Skin epidermis (tissue), 12 donors: Measurements from ENCODE around the gene JSRP1.

ENCODE experiments used
- H3K27ac ChIP-seq, 21 experiments: fragments of 200-600 bp; sonication (generic) in 11 of 21; one replicate each; pipeline ENCODE4 v1.5.0; 2020; ENCODE audit warnings: mild to moderate bottlenecking in 3 of 21, inconsistent platforms in 2 of 21, moderate library complexity in 2 of 21
- H3K4me3 ChIP-seq, 7 experiments: fragments of 200-600 bp; sonication (generic) in 2 of 7; one replicate each; pipeline ENCODE4 v1.5.0; 2020; ENCODE audit warnings: inconsistent platforms in 2 of 7, mild to moderate bottlenecking in 2 of 7, moderate library complexity in 1 of 7

Gene JSRP1

DNA sequence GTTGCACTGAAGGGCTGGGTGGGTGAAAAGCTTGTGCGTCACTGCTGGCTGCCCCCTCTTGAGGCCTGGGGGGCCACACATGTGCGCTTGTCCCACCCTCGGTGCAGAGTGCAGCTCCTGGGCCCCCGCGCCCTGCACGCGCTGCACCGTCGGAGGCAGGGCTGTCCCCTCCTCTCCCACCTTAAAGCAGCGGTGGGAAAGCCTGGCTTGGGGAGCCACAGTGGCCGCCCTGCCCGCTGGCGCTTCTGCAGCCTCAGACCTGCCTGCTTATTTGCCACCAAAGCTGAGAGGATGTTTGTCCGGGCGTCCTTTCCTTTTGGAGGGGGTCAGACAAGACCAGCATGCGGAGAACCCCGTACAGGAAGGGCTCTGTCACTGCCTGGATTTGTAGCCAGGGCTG is 46.8 kb downstream of the JSRP1 start:
- peak overlapping the region in 3 of 21 experiments; percentile 40 to 66 (median 56) for H3K27ac ChIP-seq
- H3K4me3 ChIP-seq = no peak overlapping the region

DNA sequence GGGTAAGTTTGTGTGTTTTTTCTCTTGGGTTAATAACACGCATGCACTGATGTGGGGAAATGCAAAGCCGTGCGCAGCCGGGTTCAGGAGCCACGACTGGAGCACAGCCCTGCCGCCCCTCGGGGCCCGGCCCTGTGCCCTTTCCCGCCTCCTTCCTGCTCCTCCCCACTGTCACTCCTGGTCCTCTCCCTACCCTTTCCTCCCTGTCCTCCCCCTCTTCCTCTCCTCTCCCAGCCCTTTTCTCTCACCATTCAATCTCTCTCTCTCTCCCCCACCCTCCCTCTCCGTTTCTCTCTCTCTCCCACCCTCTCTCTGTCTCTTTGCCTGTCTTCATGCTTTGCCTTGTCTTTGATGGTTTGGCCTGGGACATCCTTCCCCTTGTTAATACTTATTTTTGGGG is 47.2 kb downstream of the JSRP1 start:
- Histone ChIP-seq H3K27ac (peak overlapping the region in 8 of 21 experiments; percentile 5 to 67 (median 41)), H3K4me3 (no peak overlapping the region)

DNA sequence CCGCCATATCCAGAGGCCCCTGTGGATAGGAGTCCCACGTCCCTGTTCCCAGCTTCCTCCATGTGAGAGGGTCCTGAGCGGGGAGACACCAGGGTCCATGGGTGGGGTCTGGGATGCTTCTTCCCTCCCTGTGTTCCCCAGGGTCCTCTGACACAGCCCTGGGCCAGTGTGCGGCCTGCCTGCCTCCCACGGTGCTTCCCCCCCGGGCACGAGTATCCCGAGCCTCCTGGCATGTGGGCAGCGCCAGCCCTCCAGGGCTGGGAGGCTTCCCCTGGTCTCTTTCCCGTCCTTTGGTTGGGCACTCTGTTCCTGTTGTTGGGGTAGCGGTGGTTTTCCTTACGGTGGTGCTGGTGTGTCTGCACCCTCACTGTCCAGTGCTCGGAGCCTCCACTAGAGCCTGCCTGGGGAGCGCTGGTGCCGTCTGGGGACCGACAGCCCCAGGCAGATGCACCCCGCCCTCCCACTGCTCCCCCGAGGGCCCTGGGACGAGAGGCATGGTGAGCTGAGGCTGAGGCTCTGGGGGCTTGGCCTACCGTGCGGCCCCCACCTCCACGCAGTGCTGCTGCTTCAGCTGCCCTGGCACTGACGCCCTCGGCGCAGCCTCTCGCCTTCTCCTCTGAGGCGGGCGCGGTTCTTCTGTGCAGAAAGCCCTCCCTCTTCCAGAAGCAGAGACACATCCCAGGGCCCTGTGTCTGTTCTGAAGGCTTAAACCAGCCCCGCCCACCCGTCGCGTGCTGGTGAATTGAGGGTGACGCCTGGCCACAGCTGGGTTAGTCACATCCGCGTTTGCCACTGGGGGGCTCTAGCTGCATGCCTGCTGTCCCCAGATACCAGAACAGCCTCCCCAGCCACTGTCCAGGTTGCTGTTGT is 48.0 kb downstream of the JSRP1 start:
- Histone ChIP-seq H3K27ac (peak overlapping the region in 14 of 21 experiments; percentile 5 to 73 (median 41)), H3K4me3 (no peak overlapping the region)

DNA sequence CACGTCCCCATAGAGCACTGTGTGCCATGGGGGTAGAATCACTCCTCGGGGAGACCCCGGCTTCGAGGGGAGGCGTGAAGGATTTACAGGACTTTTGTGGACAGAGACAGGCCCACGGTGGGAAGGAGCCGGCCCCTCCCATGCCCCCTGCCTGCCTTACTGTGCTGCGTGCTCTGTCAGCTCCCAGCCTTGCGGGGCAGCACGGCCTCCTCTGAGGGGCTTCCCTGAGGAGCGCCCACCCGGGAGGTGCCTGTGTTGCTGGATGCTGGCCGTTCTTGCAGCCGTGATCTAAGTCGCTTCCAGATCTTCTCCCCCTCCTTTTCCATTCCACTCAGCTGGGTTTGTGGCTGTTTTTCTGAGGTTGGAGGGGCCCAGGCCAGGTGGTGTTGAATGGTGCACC is 49.2 kb downstream of the JSRP1 start:
- Histone ChIP-seq H3K4me3 (no peak overlapping the region), H3K27ac (no peak overlapping the region)

DNA sequence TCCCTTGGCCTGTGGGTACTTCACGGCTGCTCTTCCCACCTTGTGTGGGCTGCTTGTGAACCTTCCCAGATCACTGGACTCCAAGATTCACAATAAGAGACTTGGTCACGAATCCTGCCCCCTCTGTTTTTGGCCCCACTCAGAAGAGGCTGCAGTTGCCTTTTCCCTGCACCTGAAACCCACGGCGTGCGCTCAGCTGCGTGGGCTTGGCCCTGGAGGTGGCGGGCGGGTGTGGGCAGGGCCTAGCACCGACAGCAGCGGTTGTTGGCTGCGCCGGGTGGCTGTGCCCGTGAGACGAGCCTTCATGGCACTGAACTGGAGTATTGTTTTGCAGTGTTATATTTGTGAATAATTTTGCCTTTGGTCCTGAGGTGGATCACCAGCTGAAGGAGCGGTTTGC is 53.9 kb downstream of the JSRP1 start:
- H3K4me3 ChIP-seq = no peak overlapping the region
- peak overlapping the region in 11 of 21 experiments; percentile 3 to 73 (median 42) for H3K27ac ChIP-seq
